AG09309 (cell line): ENCODE results near the gene PLPP1.
"Not testable (repeated sequence)": the region's sequence is repeated elsewhere in the genome, so short reads cannot be mapped to it uniquely, and the experiment has no call there.

Source experiments
- DNase-seq: peaks from one replicate; pipeline ENCODE4 v3.0.0-alpha.2; 2010; ENCODE audit warnings: low read depth
- H3K4me3 ChIP-seq: 2 replicates; pipeline ENCODE4 v1.5.1; 2011; ENCODE audit warnings: mild to moderate bottlenecking, low read depth, low read length, moderate library complexity; ENCODE audit not compliant: control insufficient read depth
- TF ChIP-seq, protein P1 (sequence below): IDR thresholded peaks from 2 replicates; pipeline ENCODE4 v1.5.1; 2011; ENCODE audit warnings: mild to moderate bottlenecking, low read depth, low read length, inconsistent platforms; ENCODE audit not compliant: insufficient read depth, control insufficient read depth; ENCODE audit errors: missing control alignments

Gene PLPP1

DNA sequence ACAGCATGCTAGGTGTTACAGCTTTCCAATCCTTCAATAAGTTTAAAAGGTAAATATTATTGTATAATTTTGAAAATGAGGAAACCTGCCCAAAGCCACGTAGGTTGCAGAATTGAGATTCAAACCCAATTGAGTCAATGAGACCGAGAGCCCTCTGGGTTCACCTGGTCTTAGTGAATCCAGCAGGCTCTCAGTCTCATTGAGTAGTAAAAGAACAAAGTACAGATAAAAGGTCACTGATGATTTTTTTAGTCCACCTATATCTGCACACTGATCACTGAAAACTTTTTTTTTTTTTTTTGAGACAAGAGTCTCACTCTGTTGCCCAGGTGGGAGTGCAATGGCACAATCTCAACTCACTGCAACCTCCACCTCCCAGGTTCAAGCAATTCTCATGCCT lies 27.2 kb downstream of the PLPP1 start:
- H3K4me3 ChIP-seq = no peak overlapping the region
- TF ChIP-seq, protein P1, sequence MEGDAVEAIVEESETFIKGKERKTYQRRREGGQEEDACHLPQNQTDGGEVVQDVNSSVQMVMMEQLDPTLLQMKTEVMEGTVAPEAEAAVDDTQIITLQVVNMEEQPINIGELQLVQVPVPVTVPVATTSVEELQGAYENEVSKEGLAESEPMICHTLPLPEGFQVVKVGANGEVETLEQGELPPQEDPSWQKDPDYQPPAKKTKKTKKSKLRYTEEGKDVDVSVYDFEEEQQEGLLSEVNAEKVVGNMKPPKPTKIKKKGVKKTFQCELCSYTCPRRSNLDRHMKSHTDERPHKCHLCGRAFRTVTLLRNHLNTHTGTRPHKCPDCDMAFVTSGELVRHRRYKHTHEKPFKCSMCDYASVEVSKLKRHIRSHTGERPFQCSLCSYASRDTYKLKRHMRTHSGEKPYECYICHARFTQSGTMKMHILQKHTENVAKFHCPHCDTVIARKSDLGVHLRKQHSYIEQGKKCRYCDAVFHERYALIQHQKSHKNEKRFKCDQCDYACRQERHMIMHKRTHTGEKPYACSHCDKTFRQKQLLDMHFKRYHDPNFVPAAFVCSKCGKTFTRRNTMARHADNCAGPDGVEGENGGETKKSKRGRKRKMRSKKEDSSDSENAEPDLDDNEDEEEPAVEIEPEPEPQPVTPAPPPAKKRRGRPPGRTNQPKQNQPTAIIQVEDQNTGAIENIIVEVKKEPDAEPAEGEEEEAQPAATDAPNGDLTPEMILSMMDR = no peak
- DNase-seq = no peak

DNA sequence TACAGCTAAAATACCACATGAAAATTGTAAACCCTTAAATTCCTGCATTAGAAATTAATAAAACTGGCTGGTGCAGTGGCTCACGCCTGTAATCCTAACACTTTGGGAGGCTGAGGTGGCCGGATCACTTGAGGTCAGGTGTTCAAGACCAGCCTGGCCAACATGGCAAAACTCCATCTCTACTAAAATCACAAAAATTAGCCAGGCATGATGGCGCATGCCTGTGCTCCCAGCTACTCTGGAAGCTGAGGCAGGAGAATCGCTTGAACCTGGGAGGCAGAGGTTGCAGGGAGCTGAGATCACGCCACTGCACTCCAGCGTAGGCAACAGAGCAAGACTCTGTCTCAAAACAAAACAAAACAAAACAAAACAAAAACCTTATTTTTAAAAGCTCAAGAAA lies 29.1 kb downstream of the PLPP1 start:
- not testable (repeated sequence) for H3K4me3 ChIP-seq, DNase-seq

DNA sequence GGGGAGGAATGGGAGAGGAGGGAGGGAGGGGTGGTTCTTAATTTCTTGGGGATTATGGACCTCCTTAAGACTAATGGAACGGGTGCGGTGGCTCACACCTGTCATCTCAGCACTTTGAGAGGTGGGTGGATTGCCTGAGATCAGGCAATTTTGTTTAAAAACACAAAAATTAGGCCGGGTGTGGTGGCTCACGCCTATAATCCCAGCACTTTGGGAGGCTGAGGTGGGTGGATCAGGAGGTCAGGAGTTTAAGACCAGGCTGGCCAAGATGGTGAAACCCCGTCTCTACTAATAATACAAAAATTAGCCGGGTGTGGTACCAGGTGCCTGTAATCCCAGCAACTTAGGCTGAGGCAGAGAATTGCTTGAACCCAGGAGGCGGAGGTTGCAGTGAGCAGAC lies 30.8 kb downstream of the PLPP1 start:
- not testable (repeated sequence) for H3K4me3 ChIP-seq, DNase-seq

DNA sequence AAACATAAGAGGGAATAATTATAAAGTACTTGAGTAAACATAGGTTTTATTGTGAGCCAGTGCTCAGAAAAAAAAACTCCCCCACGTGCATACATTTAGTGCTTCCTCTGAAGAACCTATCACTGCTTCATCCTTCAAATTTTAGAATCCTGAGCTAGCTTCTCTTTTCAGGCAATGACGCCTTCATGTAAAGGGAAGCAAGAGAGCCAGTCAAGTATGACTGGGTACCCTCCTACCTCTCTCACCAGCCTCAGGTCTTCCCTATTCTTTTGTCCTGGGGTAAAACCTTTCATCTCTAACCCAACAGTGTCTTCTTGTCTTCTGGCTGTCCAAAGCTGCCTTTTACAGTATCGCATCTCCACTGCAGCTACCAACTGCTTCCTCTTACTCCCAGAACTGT lies 32.0 kb downstream of the PLPP1 start:
- DNase-seq = no peak
- no peak overlapping the region for H3K4me3 ChIP-seq
- TF ChIP-seq, protein P1 = no peak

DNA sequence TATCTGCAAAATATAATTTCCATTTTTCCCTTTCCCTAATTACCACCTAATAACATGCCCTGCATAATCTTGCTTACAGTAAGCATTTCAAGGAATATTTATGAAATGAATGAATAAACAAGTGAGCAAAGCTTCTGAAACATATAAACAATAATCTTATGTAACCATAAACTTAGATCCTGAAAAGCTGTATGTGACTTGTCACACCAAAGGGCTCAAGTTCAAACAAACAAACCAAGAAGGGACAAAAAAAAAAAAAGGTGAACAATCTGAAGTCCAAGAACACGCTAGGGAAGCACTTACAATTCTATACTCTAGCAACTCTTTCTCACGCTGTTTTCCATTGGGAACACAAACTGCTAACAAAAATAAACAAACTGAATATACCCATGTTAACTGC lies 36.3 kb downstream of the PLPP1 start:
- TF ChIP-seq, protein P1 = no peak
- DNase-seq = no peak
- no peak overlapping the region for H3K4me3 ChIP-seq

DNA sequence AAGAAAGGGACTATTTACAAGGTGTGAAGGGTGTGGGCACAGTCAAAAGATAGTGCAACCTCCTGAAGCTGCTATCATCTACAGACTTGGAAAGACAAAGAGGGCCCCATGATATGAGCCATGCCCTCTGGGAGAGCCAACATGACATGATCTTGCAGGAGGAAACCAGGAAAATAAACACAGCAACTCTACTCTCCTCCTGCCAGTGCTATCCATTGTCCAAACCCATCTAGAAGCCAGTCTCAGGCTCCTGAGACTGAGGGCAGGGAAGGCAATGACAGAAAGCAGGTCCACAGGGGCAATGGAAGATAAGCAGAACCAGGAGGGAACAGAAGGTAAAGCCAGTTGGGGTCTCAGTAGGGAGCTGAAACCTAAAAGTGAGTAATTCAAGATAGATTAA lies 37.1 kb downstream of the PLPP1 start:
- TF ChIP-seq, protein P1 = no peak
- no peak overlapping the region for H3K4me3 ChIP-seq
- no peak for DNase-seq

DNA sequence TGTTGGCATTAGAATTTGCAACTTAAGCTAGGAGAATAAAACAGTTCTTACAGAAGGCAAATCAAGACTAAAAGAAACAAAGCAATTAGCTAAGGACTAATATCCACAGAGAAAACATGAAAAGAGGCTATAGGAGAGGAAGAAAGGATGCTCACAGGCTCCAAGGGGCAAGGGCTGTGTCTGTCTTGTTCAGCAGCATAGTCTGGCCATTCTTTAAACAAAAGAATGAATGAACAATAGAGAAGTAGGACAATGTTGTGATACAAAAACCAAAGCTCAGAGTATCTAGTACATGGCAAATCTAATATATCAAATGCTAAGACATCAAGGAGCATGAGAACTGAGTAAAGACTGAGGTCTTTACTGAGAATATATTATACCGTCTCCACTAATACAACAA lies 39.5 kb downstream of the PLPP1 start:
- TF ChIP-seq, protein P1 = no peak
- no peak overlapping the region for H3K4me3 ChIP-seq
- no peak for DNase-seq

DNA sequence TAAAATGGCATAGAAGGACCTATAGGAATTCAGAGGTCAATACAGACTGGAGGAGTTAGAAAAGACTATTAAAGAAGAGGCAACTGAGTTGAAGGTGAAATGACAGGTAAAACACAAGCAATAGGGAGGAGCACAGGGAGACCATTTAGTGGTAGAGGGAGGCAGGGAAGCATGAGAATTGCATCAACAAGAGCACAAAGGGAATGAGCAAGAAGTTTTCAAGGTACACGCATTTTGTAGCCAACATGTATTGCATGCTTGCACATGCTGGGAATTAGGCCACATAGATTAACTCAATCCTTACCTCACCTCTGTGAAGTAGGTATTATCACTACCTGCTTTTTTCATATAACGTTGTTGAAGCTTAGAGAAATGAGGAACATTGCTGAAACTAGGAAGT lies 42.3 kb downstream of the PLPP1 start:
- TF ChIP-seq, protein P1 = no peak
- DNase-seq = no peak
- H3K4me3 ChIP-seq = no peak overlapping the region
